HG03025 (cell line): Measurements from ENCODE around the gene KRT15.

Source experiments
- ATAC-seq: cut with Tn5 transposase; IDR thresholded peaks from one replicate; pipeline ENCODE4 v1.9.1; 2021; ENCODE audit warnings: mild to moderate bottlenecking, moderate library complexity; ENCODE audit not compliant: unreplicated experiment, low FRiP score

Gene KRT15

DNA sequence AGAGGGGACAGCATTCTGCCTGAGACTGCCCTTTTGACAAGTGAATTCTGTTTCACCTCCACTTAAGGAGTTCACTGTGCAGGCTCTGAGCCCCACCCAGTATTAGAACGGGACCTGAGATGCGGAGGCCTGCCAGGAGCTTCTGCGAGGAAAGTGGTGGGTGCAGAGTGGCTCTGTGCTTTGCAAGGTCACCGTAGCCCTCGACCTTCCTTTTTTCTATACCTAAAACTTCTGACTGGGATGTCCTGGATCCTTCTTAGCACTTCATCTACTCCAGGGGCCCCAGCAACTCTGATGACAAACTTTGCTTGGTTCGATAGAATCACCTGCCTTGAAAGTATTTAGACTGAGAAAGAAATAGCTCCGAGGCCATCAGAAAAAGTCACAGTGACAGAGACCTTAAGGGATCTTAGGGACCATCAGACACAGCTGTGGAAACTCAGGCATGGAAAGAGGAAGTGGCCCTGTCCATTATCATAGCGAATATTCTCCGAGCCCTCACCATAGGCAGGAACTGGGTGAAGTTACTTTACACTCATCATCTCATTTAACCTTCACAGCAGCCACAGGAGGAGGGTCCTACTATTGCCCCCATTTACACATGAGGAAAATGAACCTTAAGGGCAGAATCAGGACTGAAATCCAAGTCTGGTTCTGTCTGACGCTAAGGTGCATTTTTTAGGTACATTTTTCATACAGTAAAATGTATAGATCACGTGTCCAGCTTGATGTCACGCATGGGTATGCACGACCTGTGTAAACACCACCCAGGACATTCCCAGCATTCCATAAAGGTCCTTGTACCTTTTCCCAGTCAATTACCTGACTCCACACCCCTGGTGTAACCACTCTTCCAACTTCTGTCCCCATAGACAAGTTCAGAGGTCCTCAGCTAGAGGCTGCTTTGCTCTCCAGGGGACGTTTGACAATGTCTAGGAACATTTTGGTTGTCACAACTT lies 12.6 kb downstream of the KRT15 start:
- no peak for ATAC-seq

DNA sequence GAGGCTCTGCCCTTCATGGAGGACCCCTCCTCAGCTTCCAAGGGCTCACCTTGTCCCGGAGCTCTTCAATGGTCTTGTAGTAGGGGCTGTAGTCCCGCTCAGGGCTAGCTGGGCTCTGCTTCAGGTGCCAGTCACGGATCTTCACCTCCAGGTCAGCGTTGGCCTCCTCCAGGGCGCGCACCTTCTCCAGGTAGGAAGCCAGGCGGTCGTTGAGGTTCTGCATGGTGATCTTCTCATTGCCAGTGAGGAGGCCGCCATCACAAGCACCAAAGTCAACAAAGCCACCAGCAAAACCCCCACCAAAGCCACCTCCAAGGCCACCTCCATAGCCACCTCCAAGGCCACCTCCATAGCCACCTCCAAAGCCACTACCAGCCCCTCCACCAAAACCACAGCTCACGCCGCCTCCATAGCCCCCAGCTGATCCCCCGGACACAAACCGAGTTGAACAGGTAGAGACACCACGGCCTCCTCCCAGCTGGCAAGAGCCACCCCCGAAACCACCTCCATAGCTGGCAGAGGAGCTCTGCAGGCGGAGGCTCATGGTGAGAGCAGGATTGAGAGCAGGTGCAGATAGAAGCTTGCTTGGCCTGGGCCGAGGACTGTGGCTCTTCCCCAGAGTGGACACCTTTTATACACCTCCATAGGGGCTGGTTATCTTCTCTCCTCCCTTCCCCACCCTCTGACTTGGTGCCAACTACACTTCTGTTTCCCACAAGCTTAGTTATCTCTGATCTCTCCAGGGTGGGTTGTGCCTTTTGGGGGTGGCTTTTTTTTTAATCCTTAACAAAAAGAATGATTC lies 13.5 kb downstream of the KRT15 start, which contains the start of gene KRT13:
KRT13 (minus strand) TSS at position 606 of the 802 bp plus-strand sequence; CDS start at position 544, 62 bp downstream.
- ATAC-seq, result no peak

DNA sequence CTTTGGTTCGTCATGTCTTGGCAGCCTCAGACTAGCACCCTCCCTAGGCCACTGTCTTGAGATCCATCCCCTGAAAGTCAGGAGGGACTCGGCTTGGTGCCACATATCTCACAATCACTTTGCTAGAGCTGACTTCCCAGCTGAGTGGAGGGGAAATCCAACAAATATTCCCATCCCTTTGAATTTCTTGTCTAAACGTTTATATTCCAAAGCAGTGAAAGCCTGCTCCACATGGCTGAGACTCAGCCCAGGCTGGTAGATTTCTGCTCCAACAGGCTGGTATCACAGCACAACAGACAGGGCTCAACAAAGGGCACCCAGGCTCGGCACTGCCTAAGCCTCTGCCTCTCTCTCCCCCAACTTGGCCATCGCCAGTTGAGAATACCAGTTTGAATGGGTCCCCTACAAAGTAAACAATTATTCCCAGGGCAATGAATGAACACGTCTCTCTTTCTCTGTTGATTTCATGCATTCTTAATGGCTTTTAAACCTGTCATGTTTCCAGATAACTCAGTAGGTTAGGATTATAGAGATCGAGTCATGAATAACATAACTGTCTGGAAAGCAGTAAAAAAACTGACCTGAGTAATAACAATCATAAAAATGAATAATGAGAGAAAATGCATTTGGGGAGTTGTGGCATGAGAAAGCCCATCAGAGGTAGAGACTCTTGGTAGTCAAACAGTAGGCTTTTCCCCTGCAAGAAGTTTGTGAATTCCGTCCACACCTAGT lies 14.3 kb downstream of the KRT15 start:
- ATAC-seq, result no peak

DNA sequence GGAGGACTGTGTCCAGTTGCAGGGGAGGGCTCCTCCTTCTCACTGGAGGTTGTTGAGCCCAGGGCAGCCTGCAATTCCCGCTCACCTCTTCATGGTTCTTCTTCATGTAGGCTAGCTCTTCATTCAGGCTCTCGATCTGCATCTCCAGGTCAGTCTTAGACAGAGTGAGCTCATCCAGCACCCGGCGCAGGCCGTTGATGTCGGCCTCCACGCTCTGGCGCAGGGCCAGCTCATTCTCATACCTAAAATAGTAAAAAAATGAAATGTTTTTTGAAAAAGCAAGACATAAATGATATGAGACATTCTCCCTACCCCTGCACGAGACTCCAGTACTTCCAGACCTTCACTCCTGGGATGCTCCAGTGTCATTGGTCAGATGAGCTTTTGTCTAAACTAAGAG lies 15.5 kb downstream of the KRT15 start:
- ATAC-seq, result no peak

DNA sequence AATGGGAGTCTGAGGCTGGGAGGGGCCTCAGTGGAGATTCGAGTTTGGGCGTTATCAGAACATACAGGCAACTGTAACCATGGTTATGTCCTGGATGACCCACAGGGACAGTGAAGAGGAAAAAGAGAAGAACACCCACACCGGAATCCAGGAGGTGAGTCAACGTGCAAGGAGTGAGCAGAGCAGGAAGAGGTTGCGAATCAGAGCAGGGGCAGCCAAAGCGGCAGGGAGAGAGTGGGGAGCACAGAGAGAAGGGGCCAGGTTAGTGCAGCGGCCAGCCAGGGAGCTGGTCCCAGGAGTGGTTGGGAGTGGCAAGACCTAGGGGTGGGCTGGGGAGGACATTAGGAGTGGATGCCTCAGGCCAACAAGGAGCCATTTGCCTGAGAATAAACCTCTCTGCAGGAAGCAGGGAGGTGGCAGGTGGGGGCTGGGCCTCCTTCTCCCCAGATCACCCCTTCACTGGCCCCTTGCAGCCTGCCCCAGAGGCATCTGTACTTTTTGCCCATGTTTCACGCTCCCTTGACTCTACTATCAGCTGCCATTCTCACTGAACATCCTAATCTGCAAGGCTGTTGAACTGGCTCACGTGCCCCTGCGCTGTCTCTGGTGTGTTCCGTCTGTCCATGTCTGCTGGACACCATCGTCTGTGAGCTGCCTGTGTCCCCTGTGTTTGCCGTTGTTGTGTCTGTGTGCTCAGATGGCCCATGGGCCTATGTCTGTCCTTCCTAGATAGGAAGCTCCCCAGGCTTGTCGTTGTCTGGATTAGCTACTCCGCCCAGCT lies 18.4 kb downstream of the KRT15 start:
- no peak for ATAC-seq

DNA sequence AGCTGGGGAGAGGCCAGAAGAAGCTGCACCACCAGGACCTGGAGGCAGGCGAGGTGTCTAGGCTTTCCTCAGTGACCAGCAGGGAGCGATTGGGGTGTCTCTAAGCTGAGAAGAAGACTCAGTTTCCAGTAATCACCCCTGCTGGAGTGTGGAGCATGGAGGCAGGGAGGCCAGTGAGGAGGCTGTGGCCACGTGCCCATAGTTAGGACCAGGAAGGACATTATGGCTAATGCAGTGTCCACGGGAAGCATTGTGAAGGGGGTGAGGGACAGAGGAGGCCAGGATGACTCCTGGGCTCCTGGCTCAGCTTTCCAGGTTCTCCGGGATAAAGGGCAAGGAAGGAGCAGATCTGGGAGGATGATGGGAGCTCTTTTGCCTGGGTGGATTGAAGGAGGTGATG lies 19.0 kb downstream of the KRT15 start:
- ATAC-seq, result no peak

DNA sequence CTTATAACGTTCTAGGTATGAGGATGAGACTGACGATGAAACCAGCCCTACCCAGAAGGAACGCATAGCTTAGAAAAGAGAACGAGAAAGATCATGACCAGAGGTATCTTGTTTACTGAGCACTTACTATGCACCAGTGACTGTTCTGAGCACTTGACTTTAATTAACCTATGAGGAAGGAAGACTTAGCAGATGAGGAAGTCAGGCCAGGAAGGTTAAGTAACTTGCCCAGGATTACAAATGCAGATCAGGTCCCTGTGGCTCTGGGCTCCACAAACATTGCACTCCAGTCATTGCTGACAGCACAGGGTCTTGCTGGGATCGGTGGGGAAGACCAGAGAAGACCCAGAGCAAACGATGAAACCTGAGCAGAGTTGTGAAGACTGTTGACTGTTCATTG lies 20.4 kb downstream of the KRT15 start:
- no peak for ATAC-seq

DNA sequence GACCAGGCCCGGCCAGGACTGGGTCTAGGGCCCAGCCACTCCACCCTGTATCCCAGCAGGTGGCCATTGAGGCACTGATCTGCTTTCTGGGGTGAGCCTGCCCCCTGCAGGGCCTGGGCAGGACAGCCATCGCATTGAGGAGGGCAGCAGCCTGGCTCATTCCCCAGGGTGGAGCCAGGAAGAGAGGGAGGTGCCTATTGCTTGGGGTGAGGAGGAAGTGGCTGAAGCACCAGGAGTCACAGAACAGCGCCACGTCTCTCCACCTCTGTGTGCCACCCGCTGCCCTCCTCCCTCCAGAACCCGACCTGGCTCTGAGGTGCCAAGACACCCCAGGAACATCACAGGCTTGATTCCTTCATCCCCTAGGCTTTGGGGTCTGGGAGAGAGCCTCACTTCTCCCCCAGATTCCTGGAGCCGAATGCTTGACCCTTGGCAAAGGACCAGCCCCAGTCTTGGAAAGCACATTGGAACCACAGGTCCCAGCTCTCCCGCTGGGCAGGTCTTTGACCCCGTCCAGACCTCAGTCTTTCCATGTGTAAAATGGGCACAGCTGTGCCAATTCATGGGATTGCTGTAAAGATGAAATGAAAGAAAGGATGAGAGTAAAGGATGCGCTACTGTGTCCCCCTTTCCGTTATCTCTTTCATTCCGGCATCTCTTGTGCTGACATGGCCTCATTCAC lies 21.7 kb downstream of the KRT15 start:
- ATAC-seq, result no peak

DNA sequence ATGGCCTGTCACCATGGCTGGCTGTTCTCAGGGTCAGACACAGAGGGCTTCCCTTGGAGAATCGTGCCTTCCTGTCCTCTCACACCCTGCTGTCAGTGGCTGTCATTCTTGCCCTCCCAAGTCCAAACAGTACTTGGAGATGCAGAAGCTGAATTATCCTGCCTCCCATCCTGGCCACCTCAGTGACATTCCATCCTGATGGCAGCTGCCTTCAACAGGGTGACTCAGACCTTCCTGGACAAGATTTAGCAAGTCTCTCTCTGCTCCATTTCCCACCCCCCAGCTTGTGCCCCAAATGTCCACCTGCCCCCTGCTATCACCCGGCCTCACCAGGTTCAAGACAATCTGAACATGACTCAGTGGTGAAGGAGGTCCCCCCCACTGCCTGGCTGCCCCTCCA lies 24.2 kb downstream of the KRT15 start:
- no peak for ATAC-seq

DNA sequence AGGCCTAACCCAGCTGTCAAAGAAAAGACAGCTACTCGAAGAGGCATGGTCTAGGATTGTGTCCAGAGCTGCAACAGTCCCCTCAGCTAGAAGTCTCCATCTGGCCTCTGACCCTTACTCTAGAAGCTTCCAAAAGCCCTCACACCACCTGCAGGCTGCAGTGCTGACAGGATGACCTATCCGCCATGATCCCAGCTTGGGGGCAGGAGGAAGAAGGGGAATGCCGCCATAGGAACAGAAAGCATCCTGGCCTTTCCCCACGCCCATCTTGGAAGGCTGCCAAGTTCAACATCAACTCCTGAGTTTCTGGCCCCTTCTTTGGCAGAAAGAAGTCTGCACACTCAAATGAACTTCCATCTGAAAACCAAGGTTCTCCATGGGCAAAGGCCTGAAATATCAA lies 25.9 kb downstream of the KRT15 start:
- ATAC-seq, result no peak

DNA sequence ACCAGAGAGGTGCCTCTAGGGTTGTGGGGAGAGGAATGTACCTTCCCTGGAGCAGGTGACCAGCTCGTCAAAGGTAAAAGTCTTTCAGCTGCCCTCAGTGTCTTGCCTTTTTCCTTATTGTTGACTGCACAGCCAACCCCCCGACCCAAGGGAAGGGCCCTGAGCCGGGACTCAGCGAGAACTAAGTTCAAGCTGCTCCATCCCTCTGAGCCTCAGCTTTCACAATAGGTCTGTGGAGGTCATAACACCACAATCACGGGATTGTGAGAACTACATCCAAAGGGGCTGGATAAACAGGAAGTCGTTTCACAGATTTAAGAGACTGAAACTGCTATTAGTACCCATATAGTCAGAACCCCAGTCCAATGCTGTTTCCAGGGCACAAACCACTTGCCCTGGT lies 26.3 kb downstream of the KRT15 start:
- ATAC-seq, result no peak

DNA sequence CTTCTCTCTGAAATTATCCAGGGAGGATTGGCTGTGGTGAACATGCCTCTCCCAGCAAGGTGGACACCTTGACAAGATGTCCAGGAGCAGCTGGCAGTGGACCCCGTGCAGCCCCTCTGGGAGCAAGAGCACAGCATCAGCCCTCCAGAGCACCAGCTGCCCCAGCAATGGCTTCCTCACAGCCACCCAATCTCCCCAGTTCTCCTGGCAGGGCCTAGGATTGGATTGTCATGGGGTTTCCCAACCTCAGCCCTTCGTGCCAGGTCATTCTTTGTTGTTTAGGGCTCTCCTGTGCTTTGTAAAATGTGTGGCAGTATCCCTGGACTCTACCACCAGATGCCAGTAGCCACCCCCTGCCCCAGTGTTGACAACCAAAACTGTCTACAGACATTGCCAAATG lies 27.2 kb downstream of the KRT15 start:
- no peak for ATAC-seq

DNA sequence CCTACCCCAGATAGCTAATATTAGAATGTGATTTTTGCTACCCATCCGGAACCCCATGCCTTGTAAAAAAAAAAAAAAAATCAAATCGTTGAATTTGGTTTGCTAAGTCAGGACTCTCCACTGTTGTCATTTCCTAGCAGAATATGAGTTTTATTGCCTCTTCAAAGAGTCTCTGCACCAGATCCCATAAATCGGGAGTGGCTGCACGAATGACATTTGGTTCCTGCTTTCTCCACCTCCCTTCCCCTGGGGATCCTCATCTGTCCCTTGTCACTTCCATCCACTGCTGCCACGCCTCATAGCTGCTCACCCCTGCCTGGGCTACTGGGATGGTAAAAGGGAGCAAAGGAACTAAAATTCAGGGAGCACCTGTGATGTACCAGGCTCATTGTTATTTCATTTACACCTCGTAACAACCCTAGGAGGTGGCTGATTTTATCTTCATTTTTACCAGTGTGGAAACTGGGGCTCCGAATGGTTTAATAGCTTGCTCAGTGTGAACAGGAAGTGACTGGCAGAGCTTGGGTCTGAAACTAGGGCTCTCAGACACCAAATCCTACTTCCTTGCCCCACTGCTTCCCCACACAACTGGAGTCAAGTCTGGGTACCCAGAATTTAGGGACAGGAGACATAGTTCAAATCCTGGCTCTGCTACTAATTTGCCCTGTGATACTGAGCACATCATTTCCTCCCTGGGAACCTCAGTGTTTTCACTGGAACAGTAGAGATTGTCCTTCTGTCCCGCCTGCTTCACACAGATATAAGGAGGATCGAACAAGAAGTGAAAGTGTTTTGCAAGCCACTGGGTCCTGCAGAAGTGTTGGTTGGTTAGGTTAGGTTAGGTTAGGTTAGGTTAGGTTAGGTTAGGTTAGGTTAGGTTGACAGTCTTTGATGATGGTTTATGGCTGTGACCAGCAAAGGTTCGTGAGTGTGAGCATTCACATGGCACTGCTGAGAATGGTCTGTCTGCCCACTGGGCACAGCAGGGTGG lies 28.4 kb downstream of the KRT15 start:
- ATAC-seq, result no peak

DNA sequence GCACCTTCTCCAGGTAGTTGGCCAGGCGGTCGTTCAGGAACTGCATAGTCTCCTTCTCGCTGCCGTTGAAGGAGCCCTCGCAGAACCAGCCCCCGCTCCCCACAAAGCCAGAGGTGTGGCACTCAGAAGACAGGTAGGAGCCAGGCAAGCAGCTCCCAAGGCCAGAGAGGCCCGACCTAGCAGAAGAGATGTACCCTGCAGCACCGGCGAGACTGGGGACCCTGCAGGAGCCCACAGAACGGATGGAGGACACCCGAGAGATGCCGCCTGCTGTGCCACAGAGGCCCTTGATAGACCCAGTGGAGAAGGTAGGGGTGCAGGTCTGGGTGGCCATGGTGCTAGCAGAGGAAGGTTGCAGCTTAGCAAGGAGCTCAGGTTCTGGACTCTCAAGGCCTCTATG lies 29.2 kb downstream of the KRT15 start, which contains the start of gene KRT36:
KRT36 (minus strand) TSS at position 380 of the 400 bp plus-strand sequence; CDS start at position 334, 46 bp downstream.
- no peak for ATAC-seq

DNA sequence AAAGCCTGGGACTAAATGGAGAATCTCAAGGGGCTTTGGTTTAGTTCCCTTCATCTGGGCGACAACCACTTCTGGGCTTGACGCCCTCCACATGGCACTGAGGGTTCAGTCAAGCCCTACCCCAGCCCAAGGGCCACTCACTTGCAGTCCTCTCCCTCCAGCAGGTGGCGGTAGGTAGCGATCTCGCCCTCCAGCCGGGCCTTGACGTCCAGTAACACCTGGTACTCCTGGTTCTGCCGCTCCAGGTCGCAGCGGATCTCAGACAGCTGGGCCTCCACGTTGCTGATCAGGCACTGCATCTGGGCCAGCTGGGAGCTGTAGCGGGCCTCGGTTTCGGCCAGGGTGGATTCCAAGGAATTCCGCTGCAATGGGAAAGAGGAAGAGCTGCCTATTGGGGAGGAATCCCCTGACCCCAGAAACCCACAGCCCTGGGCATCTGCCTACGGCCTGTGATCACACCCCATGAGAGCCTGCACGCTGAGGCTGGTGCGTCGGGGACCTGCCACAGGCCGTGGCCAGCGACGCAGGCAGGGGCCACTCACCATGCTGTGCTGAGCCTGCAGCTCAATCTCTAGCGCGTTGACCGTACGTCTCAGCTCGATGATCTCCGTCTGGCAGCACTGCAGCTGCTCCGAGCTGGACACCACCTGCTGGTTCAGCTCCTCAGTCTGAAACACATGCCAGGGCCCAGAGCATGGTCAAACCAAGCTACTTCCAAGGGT lies 31.7 kb downstream of the KRT15 start:
- ATAC-seq, result no peak

DNA sequence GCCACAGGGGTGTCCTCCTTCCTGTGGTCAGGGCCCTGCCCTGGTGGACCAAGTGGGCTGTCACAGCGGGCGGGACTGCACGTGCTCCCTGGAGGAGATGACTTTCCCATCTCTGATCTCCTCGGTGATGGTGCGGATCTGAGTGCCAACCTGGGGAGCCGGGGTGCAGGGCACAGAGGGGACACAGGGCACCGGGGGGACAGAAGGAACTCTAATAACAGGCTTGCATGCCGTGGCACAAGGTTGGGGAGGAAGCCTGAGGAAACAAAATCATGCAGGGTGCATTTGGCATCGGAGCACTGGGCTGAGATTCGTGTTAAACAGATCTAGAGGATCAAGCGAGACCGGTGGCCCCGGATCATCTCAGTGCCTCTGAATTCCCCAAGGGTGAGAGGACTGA lies 32.4 kb downstream of the KRT15 start:
- ATAC-seq, result no peak
